K562 (cell line): Measurements from ENCODE around the gene ACO2. TPM values are rescaled to one million over a fixed set of nuclear protein-coding genes. Genes with fewer than 3 reads are reported as not detected.

Source experiments
- ATF7 ChIP-seq: fragments of 450-650 bp; IDR thresholded peaks from 2 replicates; pipeline ENCODE4 v1.7.1; 2014; ENCODE audit warnings: mild to moderate bottlenecking, moderate library complexity
- CREM ChIP-seq: IDR thresholded peaks from 2 replicates; pipeline ENCODE4 v1.6.1; 2014; ENCODE audit warnings: antibody characterized with exemption, low read depth
- HDAC2 ChIP-seq: fragments of 450-650 bp; IDR thresholded peaks from 2 replicates; pipeline ENCODE4 v1.6.1; 2016; ENCODE audit warnings: mild to moderate bottlenecking
- HMGN3 ChIP-seq: IDR thresholded peaks from 2 replicates; pipeline ENCODE4 v1.6.1; 2011; ENCODE audit warnings: borderline replicate concordance, low read depth, mild to moderate bottlenecking, mixed read lengths, low read length; ENCODE audit not compliant: insufficient read length; ENCODE audit errors: extremely low read depth
- MECOM ChIP-seq: fragments of 250-450 bp; sonication (Bioruptor Pico); IDR thresholded peaks from 2 replicates; pipeline ENCODE4 v1.8.0; 2022; ENCODE audit warnings: inconsistent platforms
- MTA3 ChIP-seq: fragments of 450-650 bp; formaldehyde crosslinking; IDR thresholded peaks from 2 replicates; pipeline ENCODE4 v1.6.1; 2017; ENCODE audit warnings: mild to moderate bottlenecking, borderline replicate concordance
- NBN ChIP-seq: fragments of 450-650 bp; IDR thresholded peaks from 2 replicates; pipeline ENCODE4 v1.6.1; 2016; ENCODE audit warnings: low read depth, mild to moderate bottlenecking
- POLR2AphosphoS2 ChIP-seq: IDR thresholded peaks from 2 replicates; pipeline ENCODE4 v1.6.1; 2012; ENCODE audit warnings: low read length, improper control_type of control experiment
- POLR3A ChIP-seq: IDR thresholded peaks from 2 replicates; pipeline ENCODE4 v1.6.1; 2011; ENCODE audit warnings: borderline replicate concordance, mild to moderate bottlenecking, moderate library complexity; ENCODE audit not compliant: insufficient read length, insufficient read depth; ENCODE audit errors: extremely low read depth
- ZFPM2 ChIP-seq: fragments of 250-450 bp; sonication (Bioruptor Pico); IDR thresholded peaks from 2 replicates; pipeline ENCODE4 v1.5.1; 2022; ENCODE audit warnings: mild to moderate bottlenecking
- polyA plus RNA-seq, 8 experiments: library from polyadenylated mRNA; depleted of rRNA in 4 of 8; stranded (reverse) in 5 of 8; unstranded in 3 of 8; fragments of >200 nt; fragmentation: Nextera tagmentation in 2 of 8; fragmentation: Illumina TruSeq in 1 of 8; extraction: Ambion mirVana in 2 of 8; extraction: Trizol in 1 of 8; gene quantifications; 2 replicates each; pipeline versions ENCODE4 v1.2.1 to v1.2.3, GENCODE V29; 2011 to 2014; ENCODE audit warnings: inconsistent platforms in 1 of 8, missing spikeins in 1 of 8
- total RNA-seq, 7 experiments: library from RNA; depleted of rRNA in 6 of 7; stranded (reverse); fragments of >200 nt in 6 of 7; fragmentation: Illumina TruSeq in 2 of 7; extraction: Trizol in 2 of 7; gene quantifications; 2 replicates each; pipeline versions ENCODE4 v1.2.1 to v1.2.3, GENCODE V29; 2011 to 2021; ENCODE audit warnings: low replicate concordance in 1 of 7
- TF ChIP-seq, protein P1 (sequence below): fragments of 450-650 bp; IDR thresholded peaks from 2 replicates; pipeline ENCODE4 v1.6.1; 2016; ENCODE audit warnings: mild to moderate bottlenecking, moderate library complexity
- TF ChIP-seq, protein P2 (sequence below): fragments of 250-450 bp; sonication (Bioruptor Pico); IDR thresholded peaks from 2 replicates; pipeline ENCODE4 v1.9.0; 2021; ENCODE audit warnings: mild to moderate bottlenecking, inconsistent platforms
- TF ChIP-seq, protein P3 (sequence below), 2 experiments: fragments of 250-450 bp in 1 of 2; fragments of 450-650 bp in 1 of 2; sonication (Bioruptor Pico) in 1 of 2; IDR thresholded peaks; 2 replicates each; pipeline versions ENCODE4 v1.6.1 to v1.8.0; 2016 to 2021; ENCODE audit warnings: mild to moderate bottlenecking in 2 of 2, moderate library complexity in 2 of 2, missing compliant biosample characterization in 1 of 2, missing genetic modification characterization in 1 of 2

ACO2 gene
- total and polyA plus RNA-seq, 9 of the 15 experiments (the other 6 are each of a cell fraction or from before 2014, with no cell fraction given) = 16.2 to 119 (median 43.2) TPM

DNA sequence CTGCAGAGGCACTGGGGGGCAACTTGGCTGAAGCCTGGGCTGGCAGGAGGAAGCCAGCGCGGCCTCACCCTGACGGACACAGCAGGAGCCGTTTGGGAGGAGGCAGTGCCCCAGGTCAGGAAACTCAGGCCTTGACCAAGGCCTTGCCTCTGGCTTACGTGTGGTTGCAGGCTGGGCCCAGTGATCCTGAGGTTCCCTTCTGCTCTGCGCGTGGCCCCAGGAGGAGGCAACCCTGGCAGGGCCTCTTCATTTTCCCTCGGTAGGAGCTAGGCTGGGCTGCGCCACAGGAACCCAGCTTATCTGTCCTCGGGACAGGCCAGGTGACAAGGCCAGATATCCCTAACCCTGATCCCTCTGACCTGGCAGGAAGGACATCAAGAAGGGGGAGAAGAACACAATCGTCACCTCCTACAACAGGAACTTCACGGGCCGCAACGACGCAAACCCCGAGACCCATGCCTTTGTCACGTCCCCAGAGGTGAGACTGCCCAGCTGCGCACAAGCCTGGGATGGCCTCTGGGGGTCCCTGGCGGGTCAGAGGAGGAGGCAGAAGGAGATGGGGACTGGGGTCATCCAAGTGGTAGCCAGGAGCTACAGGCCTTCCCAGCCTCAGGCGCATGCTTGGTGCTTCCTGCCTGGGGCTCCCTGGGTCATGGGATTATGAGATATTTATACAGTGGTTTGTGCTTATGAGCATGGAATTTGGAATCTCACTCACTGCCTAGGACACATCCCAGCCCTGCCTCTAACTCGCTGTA is 54.7 kb downstream of the ACO2 start (continued):
- TF ChIP-seq, protein P1, sequence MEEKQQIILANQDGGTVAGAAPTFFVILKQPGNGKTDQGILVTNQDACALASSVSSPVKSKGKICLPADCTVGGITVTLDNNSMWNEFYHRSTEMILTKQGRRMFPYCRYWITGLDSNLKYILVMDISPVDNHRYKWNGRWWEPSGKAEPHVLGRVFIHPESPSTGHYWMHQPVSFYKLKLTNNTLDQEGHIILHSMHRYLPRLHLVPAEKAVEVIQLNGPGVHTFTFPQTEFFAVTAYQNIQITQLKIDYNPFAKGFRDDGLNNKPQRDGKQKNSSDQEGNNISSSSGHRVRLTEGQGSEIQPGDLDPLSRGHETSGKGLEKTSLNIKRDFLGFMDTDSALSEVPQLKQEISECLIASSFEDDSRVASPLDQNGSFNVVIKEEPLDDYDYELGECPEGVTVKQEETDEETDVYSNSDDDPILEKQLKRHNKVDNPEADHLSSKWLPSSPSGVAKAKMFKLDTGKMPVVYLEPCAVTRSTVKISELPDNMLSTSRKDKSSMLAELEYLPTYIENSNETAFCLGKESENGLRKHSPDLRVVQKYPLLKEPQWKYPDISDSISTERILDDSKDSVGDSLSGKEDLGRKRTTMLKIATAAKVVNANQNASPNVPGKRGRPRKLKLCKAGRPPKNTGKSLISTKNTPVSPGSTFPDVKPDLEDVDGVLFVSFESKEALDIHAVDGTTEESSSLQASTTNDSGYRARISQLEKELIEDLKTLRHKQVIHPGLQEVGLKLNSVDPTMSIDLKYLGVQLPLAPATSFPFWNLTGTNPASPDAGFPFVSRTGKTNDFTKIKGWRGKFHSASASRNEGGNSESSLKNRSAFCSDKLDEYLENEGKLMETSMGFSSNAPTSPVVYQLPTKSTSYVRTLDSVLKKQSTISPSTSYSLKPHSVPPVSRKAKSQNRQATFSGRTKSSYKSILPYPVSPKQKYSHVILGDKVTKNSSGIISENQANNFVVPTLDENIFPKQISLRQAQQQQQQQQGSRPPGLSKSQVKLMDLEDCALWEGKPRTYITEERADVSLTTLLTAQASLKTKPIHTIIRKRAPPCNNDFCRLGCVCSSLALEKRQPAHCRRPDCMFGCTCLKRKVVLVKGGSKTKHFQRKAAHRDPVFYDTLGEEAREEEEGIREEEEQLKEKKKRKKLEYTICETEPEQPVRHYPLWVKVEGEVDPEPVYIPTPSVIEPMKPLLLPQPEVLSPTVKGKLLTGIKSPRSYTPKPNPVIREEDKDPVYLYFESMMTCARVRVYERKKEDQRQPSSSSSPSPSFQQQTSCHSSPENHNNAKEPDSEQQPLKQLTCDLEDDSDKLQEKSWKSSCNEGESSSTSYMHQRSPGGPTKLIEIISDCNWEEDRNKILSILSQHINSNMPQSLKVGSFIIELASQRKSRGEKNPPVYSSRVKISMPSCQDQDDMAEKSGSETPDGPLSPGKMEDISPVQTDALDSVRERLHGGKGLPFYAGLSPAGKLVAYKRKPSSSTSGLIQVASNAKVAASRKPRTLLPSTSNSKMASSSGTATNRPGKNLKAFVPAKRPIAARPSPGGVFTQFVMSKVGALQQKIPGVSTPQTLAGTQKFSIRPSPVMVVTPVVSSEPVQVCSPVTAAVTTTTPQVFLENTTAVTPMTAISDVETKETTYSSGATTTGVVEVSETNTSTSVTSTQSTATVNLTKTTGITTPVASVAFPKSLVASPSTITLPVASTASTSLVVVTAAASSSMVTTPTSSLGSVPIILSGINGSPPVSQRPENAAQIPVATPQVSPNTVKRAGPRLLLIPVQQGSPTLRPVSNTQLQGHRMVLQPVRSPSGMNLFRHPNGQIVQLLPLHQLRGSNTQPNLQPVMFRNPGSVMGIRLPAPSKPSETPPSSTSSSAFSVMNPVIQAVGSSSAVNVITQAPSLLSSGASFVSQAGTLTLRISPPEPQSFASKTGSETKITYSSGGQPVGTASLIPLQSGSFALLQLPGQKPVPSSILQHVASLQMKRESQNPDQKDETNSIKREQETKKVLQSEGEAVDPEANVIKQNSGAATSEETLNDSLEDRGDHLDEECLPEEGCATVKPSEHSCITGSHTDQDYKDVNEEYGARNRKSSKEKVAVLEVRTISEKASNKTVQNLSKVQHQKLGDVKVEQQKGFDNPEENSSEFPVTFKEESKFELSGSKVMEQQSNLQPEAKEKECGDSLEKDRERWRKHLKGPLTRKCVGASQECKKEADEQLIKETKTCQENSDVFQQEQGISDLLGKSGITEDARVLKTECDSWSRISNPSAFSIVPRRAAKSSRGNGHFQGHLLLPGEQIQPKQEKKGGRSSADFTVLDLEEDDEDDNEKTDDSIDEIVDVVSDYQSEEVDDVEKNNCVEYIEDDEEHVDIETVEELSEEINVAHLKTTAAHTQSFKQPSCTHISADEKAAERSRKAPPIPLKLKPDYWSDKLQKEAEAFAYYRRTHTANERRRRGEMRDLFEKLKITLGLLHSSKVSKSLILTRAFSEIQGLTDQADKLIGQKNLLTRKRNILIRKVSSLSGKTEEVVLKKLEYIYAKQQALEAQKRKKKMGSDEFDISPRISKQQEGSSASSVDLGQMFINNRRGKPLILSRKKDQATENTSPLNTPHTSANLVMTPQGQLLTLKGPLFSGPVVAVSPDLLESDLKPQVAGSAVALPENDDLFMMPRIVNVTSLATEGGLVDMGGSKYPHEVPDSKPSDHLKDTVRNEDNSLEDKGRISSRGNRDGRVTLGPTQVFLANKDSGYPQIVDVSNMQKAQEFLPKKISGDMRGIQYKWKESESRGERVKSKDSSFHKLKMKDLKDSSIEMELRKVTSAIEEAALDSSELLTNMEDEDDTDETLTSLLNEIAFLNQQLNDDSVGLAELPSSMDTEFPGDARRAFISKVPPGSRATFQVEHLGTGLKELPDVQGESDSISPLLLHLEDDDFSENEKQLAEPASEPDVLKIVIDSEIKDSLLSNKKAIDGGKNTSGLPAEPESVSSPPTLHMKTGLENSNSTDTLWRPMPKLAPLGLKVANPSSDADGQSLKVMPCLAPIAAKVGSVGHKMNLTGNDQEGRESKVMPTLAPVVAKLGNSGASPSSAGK = peak; percentile 92
- TF ChIP-seq HMGN3 (peak; percentile 76), HDAC2 (peak; percentile 59; the same call in 1 of the 2 replicates), POLR2AphosphoS2 (no peak), CREM (peak; percentile 76), POLR3A (no peak), ZFPM2 (CRISPR knock-in tag) (no peak), ATF7 (peak; percentile 62; the same call in 1 of the 2 replicates), MTA3 (peak; percentile 34; the same call in 1 of the 2 replicates), NBN (no peak), MECOM (CRISPR knock-in tag) (no peak)
- TF ChIP-seq, protein P2, sequence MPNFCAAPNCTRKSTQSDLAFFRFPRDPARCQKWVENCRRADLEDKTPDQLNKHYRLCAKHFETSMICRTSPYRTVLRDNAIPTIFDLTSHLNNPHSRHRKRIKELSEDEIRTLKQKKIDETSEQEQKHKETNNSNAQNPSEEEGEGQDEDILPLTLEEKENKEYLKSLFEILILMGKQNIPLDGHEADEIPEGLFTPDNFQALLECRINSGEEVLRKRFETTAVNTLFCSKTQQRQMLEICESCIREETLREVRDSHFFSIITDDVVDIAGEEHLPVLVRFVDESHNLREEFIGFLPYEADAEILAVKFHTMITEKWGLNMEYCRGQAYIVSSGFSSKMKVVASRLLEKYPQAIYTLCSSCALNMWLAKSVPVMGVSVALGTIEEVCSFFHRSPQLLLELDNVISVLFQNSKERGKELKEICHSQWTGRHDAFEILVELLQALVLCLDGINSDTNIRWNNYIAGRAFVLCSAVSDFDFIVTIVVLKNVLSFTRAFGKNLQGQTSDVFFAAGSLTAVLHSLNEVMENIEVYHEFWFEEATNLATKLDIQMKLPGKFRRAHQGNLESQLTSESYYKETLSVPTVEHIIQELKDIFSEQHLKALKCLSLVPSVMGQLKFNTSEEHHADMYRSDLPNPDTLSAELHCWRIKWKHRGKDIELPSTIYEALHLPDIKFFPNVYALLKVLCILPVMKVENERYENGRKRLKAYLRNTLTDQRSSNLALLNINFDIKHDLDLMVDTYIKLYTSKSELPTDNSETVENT (CRISPR knock-in tag) = no peak
- TF ChIP-seq, protein P3, sequence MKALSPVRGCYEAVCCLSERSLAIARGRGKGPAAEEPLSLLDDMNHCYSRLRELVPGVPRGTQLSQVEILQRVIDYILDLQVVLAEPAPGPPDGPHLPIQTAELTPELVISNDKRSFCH (CRISPR knock-in tag; IDR thresholded peaks at IDR 0.05) = no peak
- TF ChIP-seq, protein P3 (tag; IDR thresholded peaks at IDR 0.05) = no peak; the same call in 1 of the 2 replicates
